ENCODE results near the gene IL18. TPM values are rescaled to one million over a fixed set of nuclear protein-coding genes. Genes with fewer than 3 reads are reported as not detected.

The IL18 gene
- total RNA-seq, 1 experiment from 2014 or later: 0.31 TPM

- Histone ChIP-seq H2BK5ac (ENCODE audit: insufficient read length, low read length) (no peak overlapping the region), H3K23me2 (ENCODE audit: insufficient read length, low read depth, low read length, poor library complexity, severe bottlenecking) (no peaks in the 10 kb centered on the region), H3K27ac (ENCODE audit: insufficient read length, low read depth, low read length) (no peak overlapping the region), H3T11ph (ENCODE audit: low read length) (no peak overlapping the region), H3K79me2 (ENCODE audit: insufficient read depth, low read length) (no peaks in the 10 kb centered on the region), H3K4me2 (ENCODE audit: insufficient read depth, insufficient read length, low read length) (no peak overlapping the region), H3K56ac (ENCODE audit: insufficient read length, low read depth, low read length) (no peak overlapping the region), H3K27me3 (ENCODE audit: insufficient read depth, low read length) (no peaks in the 10 kb centered on the region), H4K8ac (replicated peaks; ENCODE audit: insufficient read length, low read depth, low read length) (no peak overlapping the region), H3K9ac (ENCODE audit: extremely low read depth, insufficient read length, low read length) (no peak overlapping the region), H2AFZ (ENCODE audit: low read length) (no peak overlapping the region), H3K18ac (ENCODE audit: insufficient read length, low read depth, low read length) (no peak overlapping the region), H3K4ac (ENCODE audit: low read depth, low read length) (no peak overlapping the region), H4K5ac (ENCODE audit: insufficient read length, low read depth, low read length) (no peak overlapping the region), H2BK120ac (ENCODE audit: low read depth, low read length, poor library complexity, severe bottlenecking) (no peak overlapping the region), H4K20me1 (ENCODE audit: control insufficient read depth, insufficient read depth, insufficient read length) (no peaks in the 10 kb centered on the region), H2AK5ac (ENCODE audit: insufficient read length, low read length) (no peak overlapping the region), H3K4me1 (ENCODE audit: insufficient read depth, low read length) (no peaks in the 10 kb centered on the region), H3K9me3 (ENCODE audit: control insufficient read depth, low read depth, low read length) (no peaks in the 10 kb centered on the region), H3K14ac (ENCODE audit: insufficient read depth, low read length) (no peak overlapping the region), H3K79me1 (ENCODE audit: insufficient read depth, low read depth, low read length, poor library complexity, severe bottlenecking) (no peaks in the 10 kb centered on the region), H2BK20ac (ENCODE audit: low read depth, low read length, poor library complexity, severe bottlenecking) (no peak overlapping the region), H2BK12ac (ENCODE audit: insufficient read length, low read depth, low read length) (no peak overlapping the region), H4K91ac (ENCODE audit: insufficient read length, low read depth, low read length) (no peak overlapping the region), H2BK15ac (ENCODE audit: low read depth, low read length) (no peak overlapping the region), H3K23ac (ENCODE audit: insufficient read length, low read depth, low read length) (no peak overlapping the region)
- WGBS (ENCODE audit: extremely low coverage, insufficient read length, low lambda C conversion rate): no CpG with 5 or more reads among the region's 1 CpG
- Mint-ChIP-seq H3K4me1 (0 out of 4 replicates have a peak, but pooled peaks cover 0 to 2% of the 10 kb centered on the region in 2 experiments), H3K27ac (no peak overlapping the region), H3K27me3 (ENCODE audit: low read depth) (peaks cover 13% of the 10 kb centered on the region), H3K36me3 (ENCODE audit: insufficient read depth in 1 of 3, low read depth in 3 of 3) (no peaks in the 10 kb centered on the region), H3K9me3 (peaks cover 4 to 7% of the 10 kb centered on the region in 2 experiments; a peak in 4 of 5 replicates), H3K4me3 (no peak overlapping the region)
- TF ChIP-seq CTCF (conservative IDR thresholded peaks at IDR 0.05): no peak
- DNase-seq: no peak
Measured at GRCh38 chr11:112178428-112178827, 14.5 kb upstream of the IL18 start.

Measured in H9 (cell line).